ENCODE results near the gene SEMA3G. TPM values are rescaled to one million over a fixed set of nuclear protein-coding genes. Genes with fewer than 3 reads are reported as not detected.

SEMA3G gene
- total RNA-seq, 3 donors from 2014 or later, result 0.05 to 0.24 (median 0.08) TPM

- no peak for ATAC-seq
- peaks cover 3% of the 10 kb centered on the region for H3K27me3 Mint-ChIP-seq (ENCODE audit: low read depth)
- H3K36me3 Mint-ChIP-seq (ENCODE audit: insufficient read depth), result no peaks in the 10 kb centered on the region
- H3K4me1 Mint-ChIP-seq (ENCODE audit: low read depth), result peaks cover 3% of the 10 kb centered on the region
- H3K9me3 Mint-ChIP-seq, result no peaks in the 10 kb centered on the region
- no peak overlapping the region for H3K4me3 Mint-ChIP-seq
- no peak for DNase-seq
These were observed 12.2 kb downstream of the SEMA3G start for GRCh38 chr3:52432691-52433141.

GRCh38 chr3:52432225-52432624 lies 12.7 kb downstream of the SEMA3G start:
- DNase-seq (no peak), ATAC-seq (no peak)
- Mint-ChIP-seq H3K36me3 (ENCODE audit: insufficient read depth) (no peaks in the 10 kb centered on the region), H3K4me1 (ENCODE audit: low read depth) (peaks cover 3% of the 10 kb centered on the region), H3K9me3 (no peaks in the 10 kb centered on the region), H3K27me3 (ENCODE audit: low read depth) (peaks cover 3% of the 10 kb centered on the region), H3K4me3 (no peak overlapping the region)

DNA sequence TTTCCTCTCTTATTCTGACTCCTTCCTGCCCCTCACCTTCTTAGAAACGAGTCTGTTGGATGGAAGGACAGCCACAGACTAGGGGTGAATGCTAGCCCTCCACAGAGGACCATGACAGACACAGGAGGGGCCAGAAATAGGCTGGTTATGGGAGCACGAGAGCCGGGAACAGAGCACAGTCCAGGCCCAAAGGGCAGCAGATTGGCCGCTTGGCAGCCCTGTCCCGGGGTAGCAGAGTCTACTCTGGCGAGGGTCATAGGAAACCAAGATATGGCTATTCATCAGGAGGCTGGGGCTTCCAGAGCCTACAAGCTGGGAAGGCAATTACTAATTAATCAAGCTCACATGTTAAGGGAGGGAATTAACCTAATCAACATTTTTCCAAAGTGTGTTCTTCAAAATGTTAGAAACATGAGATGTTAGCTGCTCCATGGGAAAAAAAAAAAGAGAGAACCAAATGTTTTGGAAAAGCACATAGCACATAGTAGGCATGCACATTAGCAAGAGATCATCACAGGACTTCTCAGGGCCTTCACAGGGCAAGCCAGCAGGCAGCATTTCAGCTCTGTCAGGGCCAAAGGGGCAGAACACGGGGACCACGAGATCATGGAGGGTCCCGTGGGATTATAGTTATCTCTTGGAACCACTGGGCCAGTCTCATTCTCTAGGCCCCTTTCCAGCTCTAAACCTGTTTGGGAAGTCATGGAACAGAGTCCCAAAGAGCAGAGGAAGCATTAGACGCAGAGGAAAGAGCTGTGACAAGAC lies 13.3 kb downstream of the SEMA3G start:
- Mint-ChIP-seq H3K27me3 (ENCODE audit: low read depth) (peaks cover 3% of the 10 kb centered on the region), H3K9me3 (no peaks in the 10 kb centered on the region), H3K4me3 (no peak overlapping the region), H3K36me3 (ENCODE audit: insufficient read depth) (no peaks in the 10 kb centered on the region), H3K4me1 (ENCODE audit: low read depth) (peaks cover 3% of the 10 kb centered on the region)
- ATAC-seq, result no peak
- no peak for DNase-seq

DNA sequence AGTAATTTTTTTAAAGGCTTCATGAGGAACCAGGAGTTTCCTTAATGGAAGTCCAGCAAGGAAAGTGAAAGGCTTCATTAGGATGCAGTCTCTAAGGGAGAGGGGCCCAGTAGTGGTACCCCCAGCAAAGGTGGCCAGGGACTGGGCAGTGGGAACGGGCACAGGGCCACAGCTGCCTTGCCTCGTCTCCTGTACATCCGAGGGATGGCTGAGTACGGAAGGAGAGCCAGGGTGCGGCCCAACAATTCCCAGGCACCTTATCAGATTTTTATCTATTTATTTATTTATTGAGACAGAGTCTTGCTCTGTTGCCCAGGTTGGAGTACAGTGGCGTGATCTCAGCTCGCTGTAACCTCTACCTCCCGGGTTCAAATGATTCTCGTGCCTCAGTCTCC lies 14.5 kb downstream of the SEMA3G start:
- DNase-seq (no peak), ATAC-seq (no peak)

DNA sequence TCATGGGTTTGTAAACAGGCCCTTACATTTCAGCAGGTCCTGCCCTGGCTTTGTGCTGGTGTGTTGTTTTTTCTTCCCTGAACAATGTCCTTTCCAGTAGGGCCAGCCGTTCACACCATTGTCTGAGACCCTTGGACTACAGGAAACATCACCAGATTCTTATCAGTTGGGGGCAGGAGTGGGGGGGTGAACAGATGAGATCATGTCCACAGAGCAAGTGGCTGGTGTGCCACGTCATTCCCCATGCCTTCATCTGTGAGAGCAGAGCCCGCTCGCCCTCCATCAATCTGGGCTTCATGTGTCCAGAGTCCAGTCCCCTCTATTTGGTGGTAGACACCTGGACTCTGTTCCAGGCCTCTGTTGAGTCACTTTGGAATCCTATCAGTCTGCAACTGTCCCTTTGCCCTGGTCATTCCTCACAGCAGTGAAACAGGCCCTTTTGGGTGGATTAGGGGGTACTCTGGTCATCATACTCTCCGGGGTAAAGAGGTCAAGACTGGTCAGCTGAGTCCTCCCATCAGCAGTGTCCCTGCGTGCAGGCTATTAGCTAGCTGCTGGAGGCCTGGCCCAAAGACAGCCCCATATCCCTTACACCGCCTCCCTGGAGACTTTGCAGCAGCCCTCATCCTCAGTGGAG lies 15.0 kb downstream of the SEMA3G start:
- no peak for ATAC-seq
- DNase-seq, result no peak
- no peaks in the 10 kb centered on the region for H3K36me3 Mint-ChIP-seq (ENCODE audit: insufficient read depth)
- peaks cover 3% of the 10 kb centered on the region for H3K27me3 Mint-ChIP-seq (ENCODE audit: low read depth)
- H3K4me1 Mint-ChIP-seq (ENCODE audit: low read depth), result peaks cover 3% of the 10 kb centered on the region
- H3K9me3 Mint-ChIP-seq, result no peaks in the 10 kb centered on the region
- no peak overlapping the region for H3K4me3 Mint-ChIP-seq

More for the DNA sequence above, 14.5 kb downstream of the SEMA3G start:
- Mint-ChIP-seq H3K9me3 (no peaks in the 10 kb centered on the region), H3K27me3 (ENCODE audit: low read depth) (peaks cover 3% of the 10 kb centered on the region), H3K36me3 (ENCODE audit: insufficient read depth) (no peaks in the 10 kb centered on the region), H3K4me3 (no peak overlapping the region), H3K4me1 (ENCODE audit: low read depth) (peaks cover 3% of the 10 kb centered on the region)

GRCh38 chr3:52429031-52429430 lies 15.9 kb downstream of the SEMA3G start:
- no peak for DNase-seq
- H3K9me3 Mint-ChIP-seq, result no peaks in the 10 kb centered on the region
- H3K4me1 Mint-ChIP-seq (ENCODE audit: low read depth), result peaks cover under 1% of the 10 kb centered on the region
- H3K4me3 Mint-ChIP-seq, result no peak overlapping the region
- peaks cover 3% of the 10 kb centered on the region for H3K27me3 Mint-ChIP-seq (ENCODE audit: low read depth)
- no peaks in the 10 kb centered on the region for H3K36me3 Mint-ChIP-seq (ENCODE audit: insufficient read depth)
- ATAC-seq, result no peak

- ATAC-seq, result peak; percentile 77 to 83
- Mint-ChIP-seq H3K4me3 (no peak overlapping the region), H3K4me1 (ENCODE audit: low read depth) (no peaks in the 10 kb centered on the region), H3K27me3 (ENCODE audit: low read depth) (peaks cover 3% of the 10 kb centered on the region), H3K9me3 (no peaks in the 10 kb centered on the region), H3K36me3 (ENCODE audit: insufficient read depth) (no peaks in the 10 kb centered on the region)
- no peak for DNase-seq
These were observed 16.5 kb downstream of the SEMA3G start for GRCh38 chr3:52428151-52429005.

DNA sequence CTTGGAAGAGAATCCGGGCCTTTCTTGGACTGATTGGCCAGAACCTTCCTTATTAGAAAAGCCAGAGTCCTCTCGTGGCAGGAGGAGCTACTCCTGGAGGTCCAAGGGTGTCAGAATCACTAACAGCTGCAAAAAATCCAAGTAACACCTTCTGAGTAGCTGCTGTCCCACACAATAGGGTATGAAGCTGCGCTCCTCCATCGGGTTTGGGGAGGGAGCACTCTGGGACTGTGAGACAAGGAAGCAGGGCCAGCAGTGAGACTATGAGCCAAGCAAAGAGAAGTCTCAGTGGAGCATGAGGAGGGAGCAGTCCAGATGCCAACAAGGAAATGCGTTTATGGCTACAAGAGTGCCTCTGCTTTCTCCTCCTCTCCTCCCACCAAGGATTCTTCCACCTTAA lies 21.7 kb downstream of the SEMA3G start:
- no peaks in the 10 kb centered on the region for H3K4me1 Mint-ChIP-seq (ENCODE audit: low read depth)
- no peak for DNase-seq
- H3K9me3 Mint-ChIP-seq, result no peaks in the 10 kb centered on the region
- peaks cover 1% of the 10 kb centered on the region for H3K36me3 Mint-ChIP-seq (ENCODE audit: insufficient read depth)
- H3K4me3 Mint-ChIP-seq, result no peak overlapping the region
- no peak for ATAC-seq
- peaks cover 3% of the 10 kb centered on the region for H3K27me3 Mint-ChIP-seq (ENCODE audit: low read depth)

DNA sequence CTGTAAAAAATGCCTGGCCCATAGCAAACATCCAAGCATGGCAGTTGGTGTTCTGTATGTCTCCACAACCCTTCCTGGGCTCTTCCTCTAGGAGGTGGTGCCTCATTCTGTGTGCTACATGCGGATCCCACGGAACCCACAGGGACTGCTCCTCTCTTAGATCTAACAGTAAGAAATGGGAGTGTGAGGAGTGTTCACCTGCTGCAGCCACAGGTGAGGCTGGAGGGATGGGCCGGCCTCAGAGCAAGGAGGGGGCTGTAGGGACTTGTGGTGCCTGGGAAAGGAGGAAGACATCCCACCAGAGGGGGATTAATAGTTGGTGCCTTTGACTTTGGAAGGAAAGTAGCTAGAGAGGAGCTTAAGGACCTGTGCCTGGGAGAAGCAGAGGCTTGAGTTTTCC lies 22.2 kb downstream of the SEMA3G start:
- DNase-seq (no peak), ATAC-seq (no peak)
- H3K4me1 Mint-ChIP-seq (ENCODE audit: low read depth), result peaks cover 4% of the 10 kb centered on the region
- H3K9me3 Mint-ChIP-seq, result no peaks in the 10 kb centered on the region
- no peaks in the 10 kb centered on the region for H3K27me3 Mint-ChIP-seq (ENCODE audit: low read depth)
- H3K4me3 Mint-ChIP-seq, result no peak overlapping the region
- H3K36me3 Mint-ChIP-seq (ENCODE audit: insufficient read depth), result peaks cover 1% of the 10 kb centered on the region

GRCh38 chr3:52420388-52420787 lies 24.5 kb downstream of the SEMA3G start:
- Mint-ChIP-seq H3K4me3 (no peak overlapping the region), H3K9me3 (no peaks in the 10 kb centered on the region), H3K36me3 (ENCODE audit: insufficient read depth) (peaks cover 1% of the 10 kb centered on the region), H3K27me3 (ENCODE audit: low read depth) (no peaks in the 10 kb centered on the region), H3K4me1 (ENCODE audit: low read depth) (peaks cover 5% of the 10 kb centered on the region)
- no peak for DNase-seq
- no peak for ATAC-seq

GRCh38 chr3:52415800-52416199 lies 29.1 kb downstream of the SEMA3G start:
- no peak for DNase-seq
- no peak for ATAC-seq
- Mint-ChIP-seq H3K9me3 (no peaks in the 10 kb centered on the region), H3K36me3 (ENCODE audit: insufficient read depth) (no peaks in the 10 kb centered on the region), H3K4me1 (ENCODE audit: low read depth) (peaks cover 23% of the 10 kb centered on the region), H3K4me3 (no peak overlapping the region), H3K27me3 (ENCODE audit: low read depth) (no peaks in the 10 kb centered on the region)

DNA sequence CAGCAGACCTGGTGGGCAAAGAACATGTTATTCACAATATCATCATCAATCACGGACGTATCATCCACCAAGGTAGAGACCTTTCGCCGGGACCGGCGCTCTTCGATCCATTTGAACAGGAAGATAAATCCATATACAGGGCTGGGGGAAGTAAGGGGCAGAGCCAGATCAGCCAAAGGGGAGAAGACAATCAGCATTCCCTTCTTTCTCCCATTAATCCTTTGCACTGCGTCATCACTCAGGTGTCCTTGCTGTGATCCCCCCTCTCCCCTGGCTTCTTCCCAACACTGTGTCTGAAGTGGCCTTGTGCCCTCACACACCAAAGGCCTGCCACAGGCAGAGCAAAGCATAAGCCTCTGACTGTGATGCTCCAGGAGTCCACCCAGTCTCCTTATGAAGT lies 36.4 kb downstream of the SEMA3G start:
- Mint-ChIP-seq H3K4me1 (ENCODE audit: low read depth) (peaks cover 40% of the 10 kb centered on the region), H3K4me3 (peak overlapping the region; percentile 90), H3K27me3 (ENCODE audit: low read depth) (no peaks in the 10 kb centered on the region), H3K9me3 (no peaks in the 10 kb centered on the region), H3K36me3 (ENCODE audit: insufficient read depth) (peaks cover 23% of the 10 kb centered on the region)
- ATAC-seq (no peak), DNase-seq (no peak)

DNA sequence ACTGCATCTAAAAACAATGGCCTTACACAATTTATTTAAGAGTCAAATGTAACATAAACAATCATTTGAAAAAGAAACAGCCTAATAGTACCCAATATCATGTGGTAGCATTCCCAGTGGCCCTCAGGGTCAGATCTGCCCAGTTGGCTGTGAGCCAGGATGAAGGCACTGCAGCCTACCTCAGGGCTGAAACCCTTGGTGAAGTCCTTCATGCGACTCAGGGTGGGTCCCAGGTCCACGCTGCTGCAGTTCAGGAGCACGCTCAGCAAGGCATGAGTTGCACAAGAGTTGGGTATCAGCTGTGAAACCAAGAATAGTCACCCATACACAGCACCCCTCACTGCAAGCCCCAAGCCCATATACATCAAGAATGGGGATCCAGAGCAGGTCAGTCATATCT lies 37.1 kb downstream of the SEMA3G start:
- Mint-ChIP-seq H3K36me3 (ENCODE audit: insufficient read depth) (peaks cover 28% of the 10 kb centered on the region), H3K4me1 (ENCODE audit: low read depth) (peaks cover 40% of the 10 kb centered on the region), H3K4me3 (peak overlapping the region; percentile 90), H3K27me3 (ENCODE audit: low read depth) (no peaks in the 10 kb centered on the region), H3K9me3 (no peaks in the 10 kb centered on the region)
- ATAC-seq (no peak), DNase-seq (no peak)

DNA sequence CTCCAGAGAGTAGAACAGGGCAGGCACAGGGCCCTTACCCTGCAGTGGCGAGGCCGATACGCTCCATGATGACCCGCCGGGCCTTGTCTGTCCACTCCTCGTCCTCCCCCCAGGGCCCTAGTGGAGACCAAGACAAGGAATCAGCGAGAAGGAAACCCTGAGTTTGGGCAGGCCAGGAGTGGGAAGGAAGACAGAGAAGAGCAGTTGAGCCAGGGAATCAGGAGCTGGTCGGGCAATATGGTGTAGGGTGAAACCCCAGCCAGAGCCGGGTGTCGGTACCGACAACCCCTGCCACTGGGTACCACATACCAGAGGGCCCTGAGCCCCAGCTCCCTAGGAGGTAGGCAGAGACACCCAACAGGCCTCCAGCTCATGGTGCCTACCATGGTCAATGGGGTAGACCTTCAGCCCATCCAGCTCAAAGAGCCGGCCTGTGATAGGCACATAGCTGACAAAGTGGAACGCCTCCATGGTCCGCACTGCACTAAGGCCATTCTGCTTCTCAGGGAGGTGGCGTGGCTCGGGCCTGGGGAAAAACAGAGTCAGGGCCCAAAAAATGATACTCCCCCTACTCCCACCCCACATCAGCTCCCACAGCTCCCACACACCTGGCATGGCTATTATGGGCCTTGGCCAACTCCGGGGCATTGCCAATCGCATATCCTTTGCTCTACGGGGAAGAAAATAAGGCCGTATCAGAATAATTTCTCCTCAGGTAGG lies 38.0 kb downstream of the SEMA3G start:
- DNase-seq, result no peak
- no peak for ATAC-seq
- Mint-ChIP-seq H3K4me3 (no peak overlapping the region), H3K36me3 (ENCODE audit: insufficient read depth) (peaks cover 32% of the 10 kb centered on the region), H3K4me1 (ENCODE audit: low read depth) (peaks cover 34% of the 10 kb centered on the region), H3K27me3 (ENCODE audit: low read depth) (no peaks in the 10 kb centered on the region), H3K9me3 (no peaks in the 10 kb centered on the region)

Data from activated T-cell treated with anti-CD3 and anti-CD28 coated beads, Interleukin-2, amount 50 U/mL, for 4 hours (primary cell).